Neural progenitor cell (in vitro differentiated cells): Measurements from ENCODE around the gene ABHD16B.

Experiments
- CTCF ChIP-seq: fragments of 200-600 bp; sonication (generic); IDR thresholded peaks from 2 replicates; pipeline ENCODE4 v1.5.1; 2017; ENCODE audit warnings: antibody characterized with exemption, mild to moderate bottlenecking
- EZH2phosphoT487 ChIP-seq: fragments of 200-600 bp; sonication (generic); IDR thresholded peaks from 2 replicates; pipeline ENCODE4 v1.6.1; 2017; ENCODE audit warnings: antibody characterized with exemption

- TF ChIP-seq CTCF: no peak
- no peak for TF ChIP-seq EZH2phosphoT487
Observed at GRCh38 chr20:63837479-63837878, 23.8 kb upstream of the ABHD16B start.
